Stimulated activated CD8-positive, alpha-beta memory T cell treated with anti-CD3 and anti-CD28 coated beads, Interleukin-4, amount 100 ng/mL, for 1 hour (primary cell): ENCODE measurements around the gene DPP4.
"Not testable (repeated sequence)": the region's sequence is repeated elsewhere in the genome, so short reads cannot be mapped to it uniquely, and the experiment has no call there.

Experiments
- DNase-seq, 2 donors: peaks; one replicate each; pipeline ENCODE4 v3.0.0-alpha.2; 2020; ENCODE audit warnings: low read depth in 2 of 2, low spot score in 1 of 2

DPP4 gene

GRCh38 chr2:161962160-161962559, 111.9 kb downstream of the DPP4 start:
- DNase-seq = no peak

GRCh38 chr2:161961061-161961460, 113.0 kb downstream of the DPP4 start:
- no peak for DNase-seq

GRCh38 chr2:161956738-161957137, 117.3 kb downstream of the DPP4 start:
- no peak for DNase-seq

- no peak for DNase-seq
Measured at GRCh38 chr2:161955211-161955610, 118.8 kb downstream of the DPP4 start.

GRCh38 chr2:161954103-161954502, 119.9 kb downstream of the DPP4 start:
- DNase-seq = no peak

- DNase-seq = not testable (repeated sequence)
Measured at GRCh38 chr2:161953367-161953766, 120.6 kb downstream of the DPP4 start.

GRCh38 chr2:161952783-161953191, 121.2 kb downstream of the DPP4 start:
- DNase-seq = no peak

GRCh38 chr2:161947836-161948235, 126.2 kb downstream of the DPP4 start:
- no peak for DNase-seq

- DNase-seq = no peak
Measured at GRCh38 chr2:161947406-161947805, 126.6 kb downstream of the DPP4 start.

GRCh38 chr2:161946489-161947107, 127.4 kb downstream of the DPP4 start:
- DNase-seq = no peak

GRCh38 chr2:161943011-161943410, 131.0 kb downstream of the DPP4 start:
- DNase-seq = no peak
